ENCODE results near the gene RGS14. TPM values are rescaled to one million over a fixed set of nuclear protein-coding genes. Genes with fewer than 3 reads are reported as not detected.

RGS14 gene
- total and polyA plus RNA-seq, 4 experiments from 2014 or later, result 62.3 to 168 (median 132) TPM

- peaks cover 40 to 76% (median 59%) of the 10 kb centered on the region in 4 donors for H3K4me1 Mint-ChIP-seq
- intact Hi-C loops (cut with micrococcal nuclease), result loop anchor here (5.0 kb wide), 2 partner anchors 39 to 61 kb away; partner anchors contain the start of genes PFN3, PRELID1 and RAB24
- H3K27me3 ChIP-seq (ENCODE audit: insufficient read depth, low read length), result no peaks in the 10 kb centered on the region
- H3K27me3 Mint-ChIP-seq, result no peaks in the 10 kb centered on the region
- peak overlapping the region; percentile 81 to 89 (median 85) for H3K4me3 Mint-ChIP-seq
- H3K36me3 ChIP-seq (ENCODE audit: insufficient read depth, low read length), result peaks cover 21% of the 10 kb centered on the region
- H3K9me3 Mint-ChIP-seq, result no peaks in the 10 kb centered on the region
- peak; percentile 54 to 86 (median 61) for DNase-seq
- ChIA-PET CTCF (ENCODE audit: partially characterized antibody) (interaction anchor here (1.0 to 8.7 kb wide), 10 partner anchors 7 to 138 kb away, joined by 3 to 90 read pairs (median 14); no protein-coding TSS in a partner anchor), POLR2A (ENCODE audit: partially characterized antibody) (interaction anchor here (1.0 to 5.9 kb wide), 8 partner anchors 9 to 69 kb away, joined by 3 to 59 read pairs (median 6); partner anchors contain the start of gene LMAN2)
- H3K27ac ChIP-seq (ENCODE audit: low read depth, low read length), result peak overlapping the region; percentile 81
- peaks cover 81% of the 10 kb centered on the region for H3K4me1 ChIP-seq (ENCODE audit: insufficient read depth, low read length)
- peaks cover 11 to 42% of the 10 kb centered on the region in 2 donors for H3K36me3 Mint-ChIP-seq
- peak overlapping the region; percentile 11 to 52 for H3K4me3 ChIP-seq (ENCODE audit: low read length in 2 of 2)
- H3K27ac Mint-ChIP-seq, result peak overlapping the region; percentile 86 to 97 (median 92)
- no peaks in the 10 kb centered on the region for H3K9me3 ChIP-seq (ENCODE audit: control insufficient read depth in 1 of 2, low read length in 2 of 2)
These were observed 5.1 kb downstream of the RGS14 start for GRCh38 chr5:177362610-177363507.

GRCh38 chr5:177363565-177363964 is 5.8 kb downstream of the RGS14 start:
- H3K9me3 Mint-ChIP-seq, result no peaks in the 10 kb centered on the region
- H3K4me1 ChIP-seq (ENCODE audit: insufficient read depth, low read length), result peaks cover 86% of the 10 kb centered on the region
- no peaks in the 10 kb centered on the region for H3K9me3 ChIP-seq (ENCODE audit: control insufficient read depth in 1 of 2, low read length in 2 of 2)
- H3K36me3 ChIP-seq (ENCODE audit: insufficient read depth, low read length), result peaks cover 28% of the 10 kb centered on the region
- no peaks in the 10 kb centered on the region for H3K27me3 Mint-ChIP-seq
- H3K4me3 Mint-ChIP-seq, result peak overlapping the region in 7 of 8 donors; percentile 42 to 88 (median 57)
- H3K4me1 Mint-ChIP-seq, result peaks cover 45 to 82% (median 60%) of the 10 kb centered on the region in 4 donors
- DNase-seq, result peak in 1 of 5 donors; percentile 11
- peak overlapping the region in 1 of 2 donors; percentile 52 for H3K4me3 ChIP-seq (ENCODE audit: low read length in 2 of 2)
- CTCF ChIA-PET (ENCODE audit: partially characterized antibody), result interaction anchor here (2.4 to 4.1 kb wide), 2 partner anchors 10 to 26 kb away, joined by 13 to 30 read pairs; no protein-coding TSS in a partner anchor
- H3K27me3 ChIP-seq (ENCODE audit: insufficient read depth, low read length), result no peaks in the 10 kb centered on the region
- H3K27ac ChIP-seq (ENCODE audit: low read depth, low read length), result peak overlapping the region; percentile 81
- peaks cover 18 to 47% of the 10 kb centered on the region in 2 donors for H3K36me3 Mint-ChIP-seq
- intact Hi-C loops (cut with micrococcal nuclease), result loop anchor here (5.0 kb wide), 2 partner anchors 39 to 61 kb away; partner anchors contain the start of genes PFN3, PRELID1 and RAB24
- peak overlapping the region in 3 of 7 donors; percentile 90 to 92 (median 91) for H3K27ac Mint-ChIP-seq
- POLR2A ChIA-PET (ENCODE audit: partially characterized antibody), result interaction anchor here (1.0 to 5.9 kb wide), 6 partner anchors 8 to 134 kb away, joined by 3 to 59 read pairs (median 5); partner anchors contain the start of genes LMAN2 and PDLIM7

- peaks cover 86% of the 10 kb centered on the region for H3K4me1 ChIP-seq (ENCODE audit: insufficient read depth, low read length)
- peak overlapping the region in 7 of 8 donors; percentile 17 to 68 (median 61) for H3K4me3 Mint-ChIP-seq
- no peaks in the 10 kb centered on the region for H3K9me3 ChIP-seq (ENCODE audit: control insufficient read depth in 1 of 2, low read length in 2 of 2)
- H3K36me3 ChIP-seq (ENCODE audit: insufficient read depth, low read length), result peaks cover 35% of the 10 kb centered on the region
- H3K27me3 Mint-ChIP-seq, result no peaks in the 10 kb centered on the region
- H3K27me3 ChIP-seq (ENCODE audit: insufficient read depth, low read length), result no peaks in the 10 kb centered on the region
- DNase-seq, result peak in 1 of 5 donors; percentile 22
- POLR2A ChIA-PET (ENCODE audit: partially characterized antibody), result interaction anchor here (0.6 to 5.9 kb wide), 9 partner anchors 8 to 133 kb away, joined by 3 to 59 read pairs (median 4); partner anchors contain the start of genes LMAN2, PDLIM7, PRELID1 and RAB24
- H3K27ac Mint-ChIP-seq, result peak overlapping the region; percentile 23 to 91 (median 88)
- peaks cover 26 to 48% of the 10 kb centered on the region in 2 donors for H3K36me3 Mint-ChIP-seq
- intact Hi-C loops (cut with micrococcal nuclease), result loop anchor here (5.0 kb wide), 2 partner anchors 38 to 62 kb away; partner anchors contain the start of genes PFN3, PRELID1 and RAB24
- CTCF ChIA-PET (ENCODE audit: partially characterized antibody), result interaction anchor here (0.9 to 4.1 kb wide), 7 partner anchors 9 to 54 kb away, joined by 3 to 30 read pairs (median 4); partner anchors contain the start of gene SLC34A1
- H3K9me3 Mint-ChIP-seq, result no peaks in the 10 kb centered on the region
- H3K4me1 Mint-ChIP-seq, result peaks cover 48 to 82% (median 61%) of the 10 kb centered on the region in 4 donors
- H3K27ac ChIP-seq (ENCODE audit: low read depth, low read length), result peak overlapping the region; percentile 35
- H3K4me3 ChIP-seq (ENCODE audit: low read length in 2 of 2), result no peak overlapping the region
These were observed 6.6 kb downstream of the RGS14 start for GRCh38 chr5:177364159-177364962.

DNA sequence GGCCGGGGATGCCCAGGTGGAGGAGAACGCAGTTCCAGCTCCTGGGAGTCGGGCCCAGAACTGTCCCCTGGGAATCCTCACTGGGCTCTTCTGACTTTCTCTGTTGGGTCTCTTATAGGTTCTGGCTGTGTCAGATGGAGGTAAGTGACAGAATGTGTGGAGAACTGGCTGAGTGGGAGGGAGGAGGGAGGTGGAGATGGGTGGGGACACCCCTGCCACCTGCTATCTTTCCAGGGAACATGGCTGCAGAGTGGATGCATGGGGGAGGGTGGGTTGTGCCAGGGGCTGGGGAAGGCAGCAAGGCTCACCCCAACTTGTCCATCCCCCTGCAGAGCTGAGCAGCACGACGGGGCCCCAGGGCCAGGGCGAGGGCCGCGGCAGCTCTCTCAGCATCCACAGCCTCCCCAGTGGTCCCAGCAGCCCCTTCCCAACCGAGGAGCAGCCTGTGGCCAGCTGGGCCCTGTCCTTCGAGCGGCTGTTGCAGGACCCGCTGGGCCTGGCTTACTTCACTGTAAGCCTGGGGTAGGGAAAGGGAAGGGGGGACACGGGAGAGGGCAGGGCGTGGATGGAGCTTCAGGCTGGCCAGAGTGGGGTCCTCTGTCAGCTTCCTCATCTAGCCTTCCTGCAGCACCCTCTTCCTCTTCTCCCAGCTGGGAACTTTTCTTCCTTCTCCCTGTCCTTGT is 8.3 kb downstream of the RGS14 start:
- Mint-ChIP-seq H3K36me3 (peaks cover 20 to 42% of the 10 kb centered on the region in 2 donors), H3K9me3 (no peaks in the 10 kb centered on the region), H3K4me3 (peak overlapping the region in 2 of 8 donors; percentile 29 to 65), H3K27me3 (no peaks in the 10 kb centered on the region), H3K27ac (peak overlapping the region in 4 of 7 donors; percentile 47 to 85 (median 58)), H3K4me1 (peaks cover 41 to 76% (median 57%) of the 10 kb centered on the region in 4 donors)
- H3K9me3 ChIP-seq (ENCODE audit: control insufficient read depth in 1 of 2, low read length in 2 of 2), result no peaks in the 10 kb centered on the region
- H3K4me3 ChIP-seq (ENCODE audit: low read length in 2 of 2), result no peak overlapping the region
- H3K36me3 ChIP-seq (ENCODE audit: insufficient read depth, low read length), result peaks cover 45% of the 10 kb centered on the region
- CTCF ChIA-PET (ENCODE audit: partially characterized antibody), result interaction anchor here (0.6 to 8.1 kb wide), 6 partner anchors 8 to 89 kb away, joined by 3 to 90 read pairs (median 6); partner anchors contain the start of genes RGS14 and SLC34A1
- intact Hi-C loops (cut with micrococcal nuclease), result no loop called here
- POLR2A ChIA-PET (ENCODE audit: partially characterized antibody), result interaction anchor here (1.3 to 3.9 kb wide), 4 partner anchors 7 to 37 kb away, joined by 4 to 29 read pairs (median 11); partner anchors contain the start of genes LMAN2 and RGS14
- DNase-seq, result no peak
- peaks cover 83% of the 10 kb centered on the region for H3K4me1 ChIP-seq (ENCODE audit: insufficient read depth, low read length)
- no peaks in the 10 kb centered on the region for H3K27me3 ChIP-seq (ENCODE audit: insufficient read depth, low read length)
- H3K27ac ChIP-seq (ENCODE audit: low read depth, low read length), result no peak overlapping the region

- Histone ChIP-seq H3K27me3 (ENCODE audit: insufficient read depth, low read length) (no peaks in the 10 kb centered on the region), H3K4me1 (ENCODE audit: insufficient read depth, low read length) (peaks cover 83% of the 10 kb centered on the region), H3K36me3 (ENCODE audit: insufficient read depth, low read length) (peaks cover 45% of the 10 kb centered on the region), H3K9me3 (ENCODE audit: control insufficient read depth in 1 of 2, low read length in 2 of 2) (no peaks in the 10 kb centered on the region), H3K4me3 (ENCODE audit: low read length in 2 of 2) (no peak overlapping the region), H3K27ac (ENCODE audit: low read depth, low read length) (no peak overlapping the region)
- DNase-seq, result peak in 1 of 5 donors; percentile 29
- H3K9me3 Mint-ChIP-seq, result no peaks in the 10 kb centered on the region
- peak overlapping the region in 2 of 8 donors; percentile 29 to 65 for H3K4me3 Mint-ChIP-seq
- H3K27ac Mint-ChIP-seq, result peak overlapping the region in 4 of 7 donors; percentile 22 to 85 (median 44)
- intact Hi-C loops (cut with micrococcal nuclease), result no loop called here
- CTCF ChIA-PET (ENCODE audit: partially characterized antibody), result interaction anchor here (0.6 to 8.1 kb wide), 6 partner anchors 9 to 89 kb away, joined by 3 to 90 read pairs (median 6); partner anchors contain the start of genes RGS14 and SLC34A1
- no peaks in the 10 kb centered on the region for H3K27me3 Mint-ChIP-seq
- POLR2A ChIA-PET (ENCODE audit: partially characterized antibody), result interaction anchor here (1.3 to 3.9 kb wide), 4 partner anchors 8 to 36 kb away, joined by 4 to 29 read pairs (median 11); partner anchors contain the start of genes LMAN2 and RGS14
- peaks cover 20 to 47% of the 10 kb centered on the region in 2 donors for H3K36me3 Mint-ChIP-seq
- peaks cover 43 to 76% (median 58%) of the 10 kb centered on the region in 4 donors for H3K4me1 Mint-ChIP-seq
These were observed 9.0 kb downstream of the RGS14 start for GRCh38 chr5:177366528-177367322.
